ENCODE measurements around the gene MAGEA6. TPM values are rescaled to one million over a fixed set of nuclear protein-coding genes. Genes with fewer than 3 reads are reported as not detected.
"Not testable (repeated sequence)": the region's sequence is repeated elsewhere in the genome, so short reads cannot be mapped to it uniquely, and the experiment has no call there.

Gene MAGEA6
- total RNA-seq, 1 donor = not detected

- no peak for TF ChIP-seq CTCF (IDR thresholded peaks at IDR 0.05; ENCODE audit: insufficient read depth, low read depth, low read length)
- H3K4me3 ChIP-seq (ENCODE audit: low read depth, low read length) = no peak overlapping the region
- DNase-seq (ENCODE audit: low read depth) = no peak
Measured at GRCh38 chrX:152806035-152806434, 36.5 kb upstream of the MAGEA6 start.

- H3K4me3 ChIP-seq (ENCODE audit: low read depth, low read length) = no peak overlapping the region
- TF ChIP-seq CTCF (IDR thresholded peaks at IDR 0.05; ENCODE audit: insufficient read depth, low read depth, low read length) = no peak
- DNase-seq (ENCODE audit: low read depth) = no peak
Measured at GRCh38 chrX:152798945-152799344, 29.5 kb upstream of the MAGEA6 start.

GRCh38 chrX:152787062-152787461, 17.6 kb upstream of the MAGEA6 start:
- not testable (repeated sequence) for H3K4me3 ChIP-seq (ENCODE audit: low read depth, low read length); DNase-seq (ENCODE audit: low read depth)

GRCh38 chrX:152766562-152766961, 2.9 kb downstream of the MAGEA6 start:
- H3K4me3 ChIP-seq (ENCODE audit: low read depth, low read length); DNase-seq (ENCODE audit: low read depth): not testable (repeated sequence)

- DNase-seq (ENCODE audit: low read depth); H3K4me3 ChIP-seq (ENCODE audit: low read depth, low read length): not testable (repeated sequence)
Measured at GRCh38 chrX:152761582-152761981, 7.9 kb downstream of the MAGEA6 start.

- not testable (repeated sequence) for DNase-seq (ENCODE audit: low read depth); H3K4me3 ChIP-seq (ENCODE audit: low read depth, low read length)
Measured at GRCh38 chrX:152759544-152759943, 9.9 kb downstream of the MAGEA6 start.

- H3K4me3 ChIP-seq (ENCODE audit: low read depth, low read length); DNase-seq (ENCODE audit: low read depth): not testable (repeated sequence)
Measured at GRCh38 chrX:152758918-152759317, 10.6 kb downstream of the MAGEA6 start, which contains the start of gene CSAG3. CSAG3 (plus strand) TSS chrX:152759218.

- not testable (repeated sequence) for H3K4me3 ChIP-seq (ENCODE audit: low read depth, low read length); DNase-seq (ENCODE audit: low read depth)
Measured at GRCh38 chrX:152754871-152755270, 14.6 kb downstream of the MAGEA6 start.

GRCh38 chrX:152753686-152754650, 15.5 kb downstream of the MAGEA6 start, which contains the start of gene MAGEA2:
MAGEA2 (minus strand) TSS chrX:152753842; CDS start chrX:152751363, 2,479 bp downstream.
- not testable (repeated sequence) for DNase-seq (ENCODE audit: low read depth); H3K4me3 ChIP-seq (ENCODE audit: low read depth, low read length)

GRCh38 chrX:152738560-152738959, 30.9 kb downstream of the MAGEA6 start:
- no peak for TF ChIP-seq CTCF (IDR thresholded peaks at IDR 0.05; ENCODE audit: insufficient read depth, low read depth, low read length)
- DNase-seq (ENCODE audit: low read depth) = no peak
- H3K4me3 ChIP-seq (ENCODE audit: low read depth, low read length) = no peak overlapping the region

GRCh38 chrX:152736528-152736927, 33.0 kb downstream of the MAGEA6 start:
- not testable (repeated sequence) for DNase-seq (ENCODE audit: low read depth); H3K4me3 ChIP-seq (ENCODE audit: low read depth, low read length)
